Mesenteric fat pad (tissue), 1 donor: ENCODE results near the gene ANKRD33B. TPM values are rescaled to one million over a fixed set of nuclear protein-coding genes. Genes with fewer than 3 reads are reported as not detected.
"Not testable (repeated sequence)": the region's sequence is repeated elsewhere in the genome, so short reads cannot be mapped to it uniquely, and the experiment has no call there.

Source experiments
- DNase-seq: peaks from one replicate; pipeline ENCODE4 v3.0.0-alpha.2; 2020; ENCODE audit warnings: low spot score
- long read RNA-seq: library from polyadenylated mRNA; unstranded; transcript quantifications from one replicate; pipeline ENCODE4 v2.0.0, GENCODE V29; 2020
- total RNA-seq: library from RNA; stranded (reverse); fragmentation: NEBNext Ultra II Directional; extraction: Animal tissue kit (Norgen Biotek cat#: 25700); gene quantifications from one replicate; pipeline ENCODE4 v1.2.1, GENCODE V29; 2021
- donor health status: DM: yes; HTN: yes; CAD: no.

Gene ANKRD33B
- total RNA-seq, result 5.7 TPM
- long read RNA-seq, partial matches to known transcripts, result 0 of 7 reads
- long read RNA-seq, other reads (novel, unspliced or antisense), result 7 of 7 reads

- DNase-seq, result no peak
These were observed at the start of gene ANKRD33B for GRCh38 chr5:10563945-10564837. Gene ANKRD33B, plus strand, starts transcription at chr5:10564070. Its CDS starts 398 bp downstream, at chr5:10564468.

- DNase-seq, result not testable (repeated sequence)
These were observed 49.3 kb upstream of the ANKRD33B start for GRCh38 chr5:10514572-10514971.

- no peak for DNase-seq
These were observed 48.4 kb upstream of the ANKRD33B start for GRCh38 chr5:10515492-10515891.

GRCh38 chr5:10518347-10518746 lies 45.5 kb upstream of the ANKRD33B start:
- DNase-seq, result no peak

- peak; percentile 59 for DNase-seq
These were observed 44.1 kb upstream of the ANKRD33B start for GRCh38 chr5:10519729-10520128.

- no peak for DNase-seq
These were observed 43.2 kb upstream of the ANKRD33B start for GRCh38 chr5:10520706-10521105.

GRCh38 chr5:10521466-10522223 lies 42.2 kb upstream of the ANKRD33B start:
- DNase-seq, result peak; percentile 82

- DNase-seq, result peak; percentile 67
These were observed 41.7 kb upstream of the ANKRD33B start for GRCh38 chr5:10522224-10522611.

- peak; percentile 72 for DNase-seq
These were observed 39.3 kb upstream of the ANKRD33B start for GRCh38 chr5:10524376-10525123.

GRCh38 chr5:10525124-10525495 lies 38.8 kb upstream of the ANKRD33B start:
- no peak for DNase-seq

GRCh38 chr5:10527281-10527950 lies 36.5 kb upstream of the ANKRD33B start:
- peak; percentile 53 for DNase-seq

GRCh38 chr5:10528056-10528816 lies 35.6 kb upstream of the ANKRD33B start:
- DNase-seq, result peak; percentile 24

- no peak for DNase-seq
These were observed 35.0 kb upstream of the ANKRD33B start for GRCh38 chr5:10528827-10529226.

GRCh38 chr5:10530601-10531320 lies 33.1 kb upstream of the ANKRD33B start:
- DNase-seq, result peak; percentile 65

GRCh38 chr5:10532421-10532820 lies 31.4 kb upstream of the ANKRD33B start:
- no peak for DNase-seq

- no peak for DNase-seq
These were observed 30.6 kb upstream of the ANKRD33B start for GRCh38 chr5:10533226-10533625.

GRCh38 chr5:10534561-10535530 lies 29.0 kb upstream of the ANKRD33B start:
- no peak for DNase-seq

GRCh38 chr5:10536511-10536910 lies 27.4 kb upstream of the ANKRD33B start:
- DNase-seq, result no peak
